Endothelial cell of umbilical vein (primary cell): ENCODE results near the gene MARK4. TPM values are rescaled to one million over a fixed set of nuclear protein-coding genes. Genes with fewer than 3 reads are reported as not detected.

Experiments used
- BruUV-seq: library from RNA; stranded (reverse); fragments of 400-500 nt; replicated peaks from 2 replicates; lab custom pipeline; 2021; lab: Mats Ljungman, UMichigan
- CTCF ChIA-PET: fragments of 300-600, 350-600 bp; sonication (Branson Sonifier 250); formaldehyde crosslinking; loops from one replicate; lab custom pipeline; 2021; ENCODE audit warnings: antibody characterized with exemption, inconsistent platforms; lab: Charles Lee
- POLR2A ChIA-PET: fragments of 300-600, 350-600 bp; sonication (Branson Sonifier 250); formaldehyde crosslinking; loops from one replicate; lab custom pipeline; 2021; ENCODE audit warnings: antibody characterized with exemption, inconsistent platforms; lab: Charles Lee
- DNase-seq: peaks from one replicate; pipeline ENCODE4 v3.0.0-alpha.2; 2011; ENCODE audit warnings: low read depth, low spot score
- FAIRE-seq: peaks from 2 replicates; lab custom pipeline; 2011; peaks lifted over from hg19 to GRCh38; lab: Jason Lieb, UNC
- H2AFZ ChIP-seq: 2 replicates; pipeline ENCODE4 v1.6.0; 2012; ENCODE audit warnings: low read depth, low read length, control low read depth, inconsistent platforms
- H3K27ac ChIP-seq: 2 replicates; pipeline ENCODE4 v1.5.1; 2011; ENCODE audit warnings: low read depth, mild to moderate bottlenecking, control low read depth, low read length, moderate library complexity; ENCODE audit not compliant: insufficient read depth
- H3K27me3 ChIP-seq, 2 experiments: 2 replicates each; pipeline versions ENCODE4 v1.6.0 to v1.6.1; 2011; ENCODE audit warnings: low read length in 2 of 2, mixed read lengths in 1 of 2; ENCODE audit not compliant: control insufficient read depth in 2 of 2, insufficient read depth in 2 of 2
- H3K36me3 ChIP-seq, 2 experiments: 2 replicates in 1 of 2; 3 replicates in 1 of 2; pipeline ENCODE4 v1.5.1; 2011; ENCODE audit warnings: low read length in 2 of 2, mild to moderate bottlenecking in 1 of 2, moderate library complexity in 1 of 2; ENCODE audit not compliant: control insufficient read depth in 2 of 2, insufficient read depth in 2 of 2; ENCODE audit errors: extremely low read depth in 1 of 2
- H3K4me1 ChIP-seq: 3 replicates; pipeline ENCODE4 v1.5.1; 2011; ENCODE audit warnings: mild to moderate bottlenecking, low read length; ENCODE audit not compliant: control insufficient read depth, insufficient read depth; ENCODE audit errors: extremely low read depth
- H3K4me2 ChIP-seq: 2 replicates; pipeline ENCODE4 v1.6.1; 2011; ENCODE audit warnings: low read length, control low read depth, mixed read lengths; ENCODE audit not compliant: insufficient read depth
- H3K4me3 ChIP-seq, 3 experiments: fragments of 200-600 bp in 1 of 3; sonication (generic), shearing (Covaris generic) in 1 of 3; replicated peaks in 1 of 3; 2 replicates each; pipeline ENCODE4 v1.5.1; 2011 to 2016; ENCODE audit warnings: control low read depth in 3 of 3, low read length in 3 of 3, mild to moderate bottlenecking in 2 of 3, inconsistent platforms in 1 of 3, low read depth in 1 of 3, moderate library complexity in 1 of 3; ENCODE audit not compliant: insufficient read depth in 1 of 3
- H3K79me2 ChIP-seq: 2 replicates; pipeline ENCODE4 v1.6.0; 2012; ENCODE audit warnings: low read length, inconsistent platforms; ENCODE audit not compliant: control insufficient read depth, insufficient read depth
- H3K9ac ChIP-seq: replicated peaks from 2 replicates; pipeline ENCODE3; 2011; ENCODE audit warnings: low read length, control low read depth; ENCODE audit not compliant: insufficient read depth; ENCODE audit errors: extremely low read depth
- H3K9me1 ChIP-seq: replicated peaks from 3 replicates; pipeline ENCODE4 v1.6.0; 2011; ENCODE audit warnings: mild to moderate bottlenecking, low read length; ENCODE audit not compliant: control insufficient read depth, insufficient read depth; ENCODE audit errors: extremely low read depth
- H3K9me3 ChIP-seq: replicated peaks from 2 replicates; pipeline ENCODE4 v1.5.1; 2012; ENCODE audit warnings: low read length, inconsistent platforms; ENCODE audit not compliant: control insufficient read depth, insufficient read depth
- H4K20me1 ChIP-seq: replicated peaks from 2 replicates; pipeline ENCODE3; 2011; ENCODE audit warnings: mild to moderate bottlenecking, low read length; ENCODE audit not compliant: control insufficient read depth, insufficient read depth; ENCODE audit errors: extremely low read depth
- EZH2 ChIP-seq: IDR thresholded peaks from 2 replicates; pipeline ENCODE4 v1.6.1; 2012; ENCODE audit warnings: borderline replicate concordance, low read depth, mild to moderate bottlenecking, moderate library complexity, low read length, inconsistent platforms; ENCODE audit not compliant: severe bottlenecking
- FOS ChIP-seq: IDR thresholded peaks from 2 replicates; pipeline ENCODE4 v1.6.1; 2011; ENCODE audit warnings: mild to moderate bottlenecking, low read length, moderate library complexity, borderline replicate concordance; ENCODE audit not compliant: insufficient read depth
- GATA2 ChIP-seq: IDR thresholded peaks from 2 replicates; pipeline ENCODE4 v1.7.0; 2011; ENCODE audit warnings: low read depth, mild to moderate bottlenecking, moderate library complexity, mixed read lengths, low read length; ENCODE audit not compliant: insufficient read length, insufficient read depth
- JUN ChIP-seq: IDR thresholded peaks from 2 replicates; pipeline ENCODE4 v1.6.1; 2011; ENCODE audit warnings: borderline replicate concordance, low read depth; ENCODE audit not compliant: insufficient read length, insufficient read depth
- MYC ChIP-seq: IDR thresholded peaks from one replicate; pipeline ENCODE4 v1.6.1; 2011; ENCODE audit warnings: mild to moderate bottlenecking, low read depth, low read length
- POLR2A ChIP-seq: IDR thresholded peaks from 2 replicates; pipeline ENCODE4 v1.6.1; 2012; ENCODE audit warnings: low read depth, mild to moderate bottlenecking, control low read depth, low read length
- POLR2AphosphoS5 ChIP-seq: IDR thresholded peaks from 2 replicates; pipeline ENCODE4 v1.6.1; 2012; ENCODE audit warnings: low read depth, mild to moderate bottlenecking, control low read depth, low read length, moderate library complexity; ENCODE audit not compliant: insufficient read depth
- dilution Hi-C: fragments of 300-500 bp; cut with MboI; formaldehyde crosslinking; loops from one replicate; pipeline ENCODE4 v1.15.0; 2019; ENCODE audit warnings: low sequenced_read_pairs; ENCODE audit not compliant: extremely low pct_ligation_motif_present
- intact Hi-C: fragments of 100-400 bp; cut with micrococcal nuclease; formaldehyde crosslinking; loops from one replicate; pipeline ENCODE4 v1.10.0; 2022
- polyA plus RNA-seq, 4 experiments: library from polyadenylated mRNA; depleted of rRNA in 3 of 4; stranded (reverse) in 3 of 4; unstranded in 1 of 4; fragments of >200 nt; gene quantifications; 2 replicates each; pipeline versions ENCODE4 v1.2.1 to v1.2.3, GENCODE V29; 2011 to 2012; ENCODE audit warnings: missing spikeins in 1 of 4
- total RNA-seq: library from RNA; stranded (reverse); gene quantifications from 2 replicates; pipeline ENCODE4 v1.2.3, GENCODE V29; 2021
- TF ChIP-seq, protein P1 (sequence below), 2 donors: IDR thresholded peaks; 1 replicate in 1 of 2; 2 replicates in 1 of 2; pipeline ENCODE4 v1.5.1; 2011; ENCODE audit warnings: low read length in 2 of 2, mild to moderate bottlenecking in 2 of 2, moderate library complexity in 2 of 2, control low read depth in 1 of 2, inconsistent platforms in 1 of 2, low read depth in 1 of 2; ENCODE audit not compliant: insufficient read depth in 1 of 2; ENCODE audit errors: extremely low read depth in 1 of 2
- TF ChIP-seq, protein P2 (sequence below): IDR thresholded peaks from 2 replicates; pipeline ENCODE4 v1.6.1; 2011; ENCODE audit not compliant: insufficient read depth, insufficient read length

MARK4 gene
- total and polyA plus RNA-seq, 2 donors (not counting 3 experiments of a cell fraction or from before 2014, with no cell fraction given) = 13.9 to 51.6 TPM

- Histone ChIP-seq H3K79me2 (no peaks in the 10 kb centered on the region), H3K36me3 (peaks cover 0 to 16% of the 10 kb centered on the region in 2 experiments), H2AFZ (no peak overlapping the region), H3K9ac (no peak overlapping the region), H3K27me3 (no peaks in the 10 kb centered on the region), H3K4me2 (no peak overlapping the region), H3K27ac (no peak overlapping the region), H4K20me1 (no peaks in the 10 kb centered on the region), H3K4me3 (no peak overlapping the region), H3K4me1 (peaks cover 15% of the 10 kb centered on the region), H3K9me1 (no peaks in the 10 kb centered on the region), H3K9me3 (no peaks in the 10 kb centered on the region)
- FAIRE-seq = no peak
- ChIA-PET CTCF (no interaction called here), POLR2A (interaction anchor here (0.5 kb wide), 1 partner anchor 18 kb away, joined by 3 read pairs; no protein-coding TSS in a partner anchor)
- dilution Hi-C loops (no loop called here), intact Hi-C loops (no loop called here)
- no TSS peak for BruUV-seq
- DNase-seq = no peak
- no peak for TF ChIP-seq FOS
- TF ChIP-seq MYC = no peak
- no peak for TF ChIP-seq POLR2A
- TF ChIP-seq, protein P1, sequence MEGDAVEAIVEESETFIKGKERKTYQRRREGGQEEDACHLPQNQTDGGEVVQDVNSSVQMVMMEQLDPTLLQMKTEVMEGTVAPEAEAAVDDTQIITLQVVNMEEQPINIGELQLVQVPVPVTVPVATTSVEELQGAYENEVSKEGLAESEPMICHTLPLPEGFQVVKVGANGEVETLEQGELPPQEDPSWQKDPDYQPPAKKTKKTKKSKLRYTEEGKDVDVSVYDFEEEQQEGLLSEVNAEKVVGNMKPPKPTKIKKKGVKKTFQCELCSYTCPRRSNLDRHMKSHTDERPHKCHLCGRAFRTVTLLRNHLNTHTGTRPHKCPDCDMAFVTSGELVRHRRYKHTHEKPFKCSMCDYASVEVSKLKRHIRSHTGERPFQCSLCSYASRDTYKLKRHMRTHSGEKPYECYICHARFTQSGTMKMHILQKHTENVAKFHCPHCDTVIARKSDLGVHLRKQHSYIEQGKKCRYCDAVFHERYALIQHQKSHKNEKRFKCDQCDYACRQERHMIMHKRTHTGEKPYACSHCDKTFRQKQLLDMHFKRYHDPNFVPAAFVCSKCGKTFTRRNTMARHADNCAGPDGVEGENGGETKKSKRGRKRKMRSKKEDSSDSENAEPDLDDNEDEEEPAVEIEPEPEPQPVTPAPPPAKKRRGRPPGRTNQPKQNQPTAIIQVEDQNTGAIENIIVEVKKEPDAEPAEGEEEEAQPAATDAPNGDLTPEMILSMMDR (IDR thresholded peaks at IDR 0.05; ENCODE audit: extremely low read depth in 1 of 2, insufficient read depth in 1 of 2, low read depth in 1 of 2, low read length in 2 of 2) = no peak
- no peak for TF ChIP-seq GATA2
- TF ChIP-seq EZH2 = no peak
- TF ChIP-seq, protein P2, sequence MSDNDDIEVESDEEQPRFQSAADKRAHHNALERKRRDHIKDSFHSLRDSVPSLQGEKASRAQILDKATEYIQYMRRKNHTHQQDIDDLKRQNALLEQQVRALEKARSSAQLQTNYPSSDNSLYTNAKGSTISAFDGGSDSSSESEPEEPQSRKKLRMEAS = no peak
- no peak for TF ChIP-seq POLR2AphosphoS5
- TF ChIP-seq JUN = no peak
Observed at GRCh38 chr19:45279587-45280192, 28.6 kb downstream of the MARK4 start.
